CD4-positive, alpha-beta T cell treated with Interleukin-4 for 1 hour (primary cell): ENCODE measurements around the gene NKAPL.
A peak's percentile ranks its signal among the peaks of the same experiment; 100 is the strongest.
"Not testable (repeated sequence)": the region's sequence is repeated elsewhere in the genome, so short reads cannot be mapped to it uniquely, and the experiment has no call there.

Source experiments
- DNase-seq, 2 donors: peaks; one replicate each; pipeline ENCODE4 v3.0.0-alpha.2; 2020 to 2022

Gene NKAPL

DNA sequence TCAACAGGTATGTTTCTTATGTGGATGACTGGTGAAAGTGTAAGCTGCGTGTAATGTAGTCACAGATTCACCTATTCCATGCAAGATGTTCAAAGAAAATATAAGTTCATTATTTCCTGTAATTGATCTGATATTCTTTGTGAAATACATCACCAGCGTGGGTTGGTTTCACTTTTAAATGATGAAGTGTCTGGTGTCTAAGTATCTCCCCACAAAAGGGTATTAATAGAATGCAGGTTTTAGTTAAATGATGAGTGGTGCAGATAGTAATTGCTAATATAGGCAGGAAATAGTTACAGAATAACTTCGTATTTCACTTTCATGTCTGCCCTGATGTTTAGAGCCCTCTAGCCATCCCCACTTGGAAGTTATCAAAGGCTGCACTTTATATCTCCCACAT, 44.5 kb downstream of the NKAPL start:
- DNase-seq = peak in 1 of 2 donors; percentile 23

DNA sequence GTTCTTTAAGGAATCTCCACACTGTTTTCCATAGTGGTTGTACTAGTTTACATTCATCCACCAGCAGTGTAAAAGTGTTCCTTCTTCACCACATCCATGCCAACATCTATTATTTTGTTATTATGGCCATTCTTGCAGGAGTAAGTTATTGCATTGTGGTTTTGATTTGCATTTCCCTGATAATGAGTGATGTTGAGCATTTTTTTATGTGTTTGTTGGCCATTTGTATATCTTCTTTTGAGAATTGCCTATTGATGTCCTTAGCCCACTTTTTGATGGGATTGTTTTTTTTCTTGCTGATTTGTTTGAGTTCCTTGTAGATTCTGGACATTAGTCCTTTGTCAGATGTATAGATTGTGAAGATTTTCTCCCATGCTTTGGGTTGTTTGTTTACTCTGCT, 47.3 kb downstream of the NKAPL start:
- not testable (repeated sequence) for DNase-seq
